Heart right ventricle (tissue), 16 donors: ENCODE data around the gene CD27. TPM values are rescaled to one million over a fixed set of nuclear protein-coding genes. Genes with fewer than 3 reads are reported as not detected.
"Not testable (repeated sequence)": the region's sequence is repeated elsewhere in the genome, so short reads cannot be mapped to it uniquely, and the experiment has no call there.

Experiments
- ATAC-seq, 8 donors: fragments of 200-7000 bp; cut with Tn5 transposase; one replicate each; pipeline ENCODE4 v1.9.1; 2020; ENCODE audit warnings: mild to moderate bottlenecking in 8 of 8, moderate library complexity in 8 of 8, moderate number of reproducible peaks in 1 of 8
- DNase-seq, 2 donors: peaks; one replicate each; pipeline ENCODE4 v3.0.0-alpha.2; 2020
- H3K27ac ChIP-seq, 10 donors: fragments of 200-600 bp; sonication (generic) in 2 of 10; one replicate each; pipeline versions ENCODE4 v1.5.0 to v1.8.0; 2020 to 2022; ENCODE audit warnings: mild to moderate bottlenecking in 3 of 10
- H3K27me3 ChIP-seq, 7 donors: fragments of 200-600 bp; one replicate each; pipeline ENCODE4 v1.8.0; 2021 to 2022; ENCODE audit warnings: mild to moderate bottlenecking in 2 of 7
- H3K36me3 ChIP-seq, 9 donors: fragments of 200-600 bp; sonication (generic) in 1 of 9; one replicate each; pipeline versions ENCODE4 v1.5.0 to v1.8.0; 2020 to 2022; ENCODE audit warnings: mild to moderate bottlenecking in 2 of 9
- H3K4me1 ChIP-seq, 9 donors: fragments of 200-600 bp; sonication (generic) in 1 of 9; one replicate each; pipeline versions ENCODE4 v1.5.0 to v1.8.0; 2020 to 2022; ENCODE audit warnings: mild to moderate bottlenecking in 4 of 9
- H3K4me3 ChIP-seq, 10 donors: fragments of 200-600 bp; sonication (generic) in 2 of 10; one replicate each; pipeline versions ENCODE4 v1.5.0 to v1.8.0; 2020 to 2022; ENCODE audit warnings: mild to moderate bottlenecking in 7 of 10, moderate library complexity in 2 of 10
- H3K9me3 ChIP-seq, 11 donors: fragments of 200-600 bp in 10 of 11; sonication (generic) in 2 of 11; one replicate each; pipeline versions ENCODE4 v1.5.0 to v1.8.0; 2013 to 2022; ENCODE audit warnings: mild to moderate bottlenecking in 2 of 11, control low read depth in 1 of 11, moderate library complexity in 1 of 11
- WGBS, 2 donors: extraction: QIAGEN DNeasy Blood & Tissue Kit; methylation state at CpG; one replicate each; pipeline ENCODE4 v1.1.7; 2013; ENCODE audit warnings: inconsistent platforms in 1 of 2; 5-methylcytosine and 5-hydroxymethylcytosine counted together
- intact Hi-C, 10 donors: fragments of 100-400 bp; cut with DNase I; formaldehyde crosslinking; loops; one replicate each; pipeline versions ENCODE4 v1.11.1 to v1.14.2; 2022
- polyA plus RNA-seq, 2 donors: library from polyadenylated mRNA; stranded (reverse); fragments of 200-250 nt; gene quantifications; one replicate each; pipeline ENCODE4 v1.2.3, GENCODE V29; 2013
- total RNA-seq, 10 donors: library from RNA; stranded (reverse); fragmentation: NEBNext Ultra II Directional in 3 of 10; extraction: Animal tissue kit (Norgen Biotek cat#: 25700) in 3 of 10; gene quantifications; one replicate each; pipeline versions ENCODE4 v1.2.1 to v1.2.4, GENCODE V29; 2021 to 2023
- TF ChIP-seq, protein P1 (sequence below), 9 donors: fragments of 200-600 bp; sonication (generic) in 2 of 9; IDR thresholded peaks; one replicate each; pipeline versions ENCODE4 v1.5.0 to v1.8.0; 2021 to 2022; ENCODE audit warnings: antibody characterized with exemption in 9 of 9, mild to moderate bottlenecking in 5 of 9, moderate library complexity in 1 of 9
- donor health status: Arrhythmogenic right ventricular cardiomyopathy.
- donor health status: ischemic (EF 13 %, LVEDD 7.1; RV severe dilation, severe dysfunction).
- donor health status: healthy with polysubstance abuse.
- donor health status: DM: no; HTN: yes; CAD: no.
- donor health status: DM: no; HTN: no; CAD: no.
- donor health status: ischemic (EF 25% LVEDD 6.9; RV normal size, moderate dysfunction).
- donor health status: ischemic (EF 25% LVEDD 5.7; RV mildly dilated, moderate dysfunction).
- donor health status: healthy.
- donor health status: DM: yes; HTN: yes; CAD: no.
- donor health status: Ischemic cardiomyopathy.
- donor health status: ischemic (EF 35%, LVEDD 5.7; RV mildly dilated, moderate dysfunction).
- donor health status: nonischemic (EF 11% LVEDD 7.7; RV severe dilation, severe dysfunction).
- donor health status: DM: yes; HTN: yes; CAD: no.
- donor health status: PGD.
- donor health status: ischemic (EF 29% LVEDD 5.4; RV normal size, mild dysfunction).
- donor health status: nonischemic (EF 23%, LVEDD 6.1; RV moderate dilation, normal function).

CD27 gene
- total and polyA plus RNA-seq, 12 donors: 0.28 to 3.4 (median 0.32) TPM; not detected in 6

GRCh38 chr12:6493497-6494257 lies 48.9 kb downstream of the CD27 start, which contains the start of gene NCAPD2:
TSS of gene NCAPD2 (plus strand) at chr12:6494102. CDS start at chr12:6495099, 997 bp downstream.
- H3K27ac ChIP-seq: peak within 1 kb of the TSS; percentile 89 to 98 (median 96)
- H3K9me3 ChIP-seq: no peaks in the 10 kb centered on the region
- TF ChIP-seq, protein P1, sequence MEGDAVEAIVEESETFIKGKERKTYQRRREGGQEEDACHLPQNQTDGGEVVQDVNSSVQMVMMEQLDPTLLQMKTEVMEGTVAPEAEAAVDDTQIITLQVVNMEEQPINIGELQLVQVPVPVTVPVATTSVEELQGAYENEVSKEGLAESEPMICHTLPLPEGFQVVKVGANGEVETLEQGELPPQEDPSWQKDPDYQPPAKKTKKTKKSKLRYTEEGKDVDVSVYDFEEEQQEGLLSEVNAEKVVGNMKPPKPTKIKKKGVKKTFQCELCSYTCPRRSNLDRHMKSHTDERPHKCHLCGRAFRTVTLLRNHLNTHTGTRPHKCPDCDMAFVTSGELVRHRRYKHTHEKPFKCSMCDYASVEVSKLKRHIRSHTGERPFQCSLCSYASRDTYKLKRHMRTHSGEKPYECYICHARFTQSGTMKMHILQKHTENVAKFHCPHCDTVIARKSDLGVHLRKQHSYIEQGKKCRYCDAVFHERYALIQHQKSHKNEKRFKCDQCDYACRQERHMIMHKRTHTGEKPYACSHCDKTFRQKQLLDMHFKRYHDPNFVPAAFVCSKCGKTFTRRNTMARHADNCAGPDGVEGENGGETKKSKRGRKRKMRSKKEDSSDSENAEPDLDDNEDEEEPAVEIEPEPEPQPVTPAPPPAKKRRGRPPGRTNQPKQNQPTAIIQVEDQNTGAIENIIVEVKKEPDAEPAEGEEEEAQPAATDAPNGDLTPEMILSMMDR (IDR thresholded peaks at IDR 0.05): peak in 7 of 9 donors; percentile 27 to 50 (median 35)
- peak; percentile 93 to 94 for DNase-seq
- ATAC-seq: peak; percentile 95 to 98 (median 96)
- peaks cover 0 to 49% (median 0%) of the 10 kb centered on the region in 9 donors for H3K36me3 ChIP-seq
- H3K4me1 ChIP-seq: peaks cover 0 to 30% (median 26%) of the 10 kb centered on the region in 9 donors
- peak within 1 kb of the TSS; percentile 60 to 98 (median 74) for H3K4me3 ChIP-seq
- WGBS, 2 donors: 1% methylated on average over 49 of the region's 49 CpGs
- intact Hi-C loops: loop anchor here in 7 of 10 donors (1.0 to 5.0 kb wide), 4 partner anchors 23 to 41 kb away; partner anchors contain the start of genes GAPDH (in 6 of the 7) and VAMP1 (in 1 of the 7)
- no peaks in the 10 kb centered on the region for H3K27me3 ChIP-seq

DNA sequence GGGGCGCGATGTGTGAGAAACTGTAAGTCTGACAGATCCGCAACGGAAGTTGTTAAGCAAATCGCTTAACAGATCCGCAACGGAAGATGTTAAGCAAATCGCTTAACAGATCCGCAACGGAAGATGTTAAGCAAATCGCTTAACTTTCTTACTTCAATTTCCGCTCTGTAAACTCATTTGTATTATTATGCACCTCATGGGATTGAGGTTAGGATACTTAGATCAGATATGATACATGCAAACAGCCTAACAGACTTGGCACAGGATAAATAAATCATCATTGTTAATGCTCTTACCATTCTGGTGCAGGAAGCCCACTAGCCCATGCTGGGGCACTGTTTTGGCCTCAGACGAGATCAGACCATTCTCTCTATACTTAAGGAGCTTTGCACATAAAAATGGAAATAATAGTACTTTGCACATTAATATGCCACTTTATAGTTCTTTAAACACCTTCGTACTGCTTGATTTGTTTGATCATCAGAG lies 49.5 kb downstream of the CD27 start:
- Histone ChIP-seq H3K27ac (peak overlapping the region in 7 of 10 donors; percentile 92 to 98 (median 97)), H3K4me3 (peak overlapping the region; percentile 16 to 98 (median 74)), H3K27me3 (no peaks in the 10 kb centered on the region), H3K36me3 (peaks cover 0 to 55% (median 0%) of the 10 kb centered on the region in 9 donors), H3K4me1 (peaks cover 0 to 30% (median 26%) of the 10 kb centered on the region in 9 donors), H3K9me3 (no peaks in the 10 kb centered on the region)
- ATAC-seq (no peak), DNase-seq (no peak)
- 2% methylated on average over 14 of the region's 14 CpGs for WGBS, 2 donors
- intact Hi-C loops: loop anchor here in 5 of 10 donors (2.0 to 5.0 kb wide), 2 partner anchors 38 kb away; partner anchors contain the start of gene GAPDH (in 4 of the 5)
- TF ChIP-seq, protein P1 (IDR thresholded peaks at IDR 0.05): no peak

DNA sequence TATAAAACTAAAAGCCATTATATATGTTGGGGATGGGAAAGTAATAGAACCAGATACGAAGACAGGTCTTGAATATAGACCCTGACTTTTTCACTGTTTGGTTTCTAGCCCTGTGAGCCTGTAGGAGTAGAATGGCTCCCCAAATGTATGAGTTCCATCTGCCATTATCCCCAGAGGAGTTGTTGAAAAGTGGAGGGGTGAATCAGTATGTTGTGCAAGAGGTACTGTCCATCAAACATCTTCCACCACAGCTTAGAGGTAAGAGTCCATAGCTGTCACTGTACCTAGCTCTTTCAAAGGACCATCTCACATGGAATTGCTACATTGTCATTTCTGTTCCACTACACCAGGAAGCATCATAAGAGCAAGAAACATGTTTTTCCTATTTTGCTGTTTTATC lies 50.2 kb downstream of the CD27 start:
- Histone ChIP-seq H3K27me3 (no peaks in the 10 kb centered on the region), H3K36me3 (peaks cover 0 to 62% (median 0%) of the 10 kb centered on the region in 9 donors), H3K4me1 (peaks cover 0 to 30% (median 26%) of the 10 kb centered on the region in 9 donors), H3K27ac (peak overlapping the region in 1 of 10 donors; percentile 98), H3K4me3 (peak overlapping the region in 5 of 10 donors; percentile 67 to 98 (median 77)), H3K9me3 (no peaks in the 10 kb centered on the region)
- TF ChIP-seq, protein P1 (IDR thresholded peaks at IDR 0.05): no peak
- ATAC-seq (no peak), DNase-seq (no peak)
- intact Hi-C loops: loop anchor here in 6 of 10 donors (2.0 to 5.0 kb wide), 2 partner anchors 37 to 38 kb away; partner anchors contain the start of gene GAPDH (in 5 of the 6)
- WGBS, 2 donors: 61 to 76% methylated on average over 1 of the region's 1 CpG

DNA sequence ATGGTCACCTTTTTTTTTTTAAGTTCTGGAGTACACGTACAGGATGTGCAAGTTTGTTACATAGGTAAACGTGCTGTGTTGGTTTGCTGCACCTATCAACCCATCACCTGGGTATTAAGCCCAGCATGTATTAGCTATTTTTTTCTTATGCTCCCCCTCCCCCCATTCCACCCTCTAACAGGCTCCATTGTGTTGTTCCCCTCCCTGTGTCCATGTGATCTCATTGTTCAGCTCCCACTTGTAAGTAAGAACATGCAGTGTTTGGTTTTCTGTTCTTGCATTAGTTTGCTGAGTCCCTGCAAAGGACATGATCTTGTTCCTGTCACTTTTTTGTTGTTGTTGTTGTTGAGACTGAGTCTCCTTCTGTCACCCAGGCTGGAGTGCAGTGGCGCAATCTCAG lies 52.5 kb downstream of the CD27 start:
- not testable (repeated sequence) for H3K27ac ChIP-seq, DNase-seq, H3K27me3 ChIP-seq, ATAC-seq, H3K4me3 ChIP-seq, H3K9me3 ChIP-seq
- 76 to 86% methylated on average over 3 of the region's 3 CpGs for WGBS, 2 donors
- peaks cover 0 to 62% (median 0%) of the 10 kb centered on the region in 9 donors for H3K36me3 ChIP-seq
- peaks cover 0 to 26% (median 22%) of the 10 kb centered on the region in 9 donors for H3K4me1 ChIP-seq
- intact Hi-C loops: loop anchor here in 1 of 10 donors (5.0 kb wide), 1 partner anchor 35 kb away; the partner anchor contains the start of gene GAPDH
